SKM-1 (cell line): ENCODE results near the gene EXOC3L1.
A peak's percentile ranks its signal among the peaks of the same experiment; 100 is the strongest.

ENCODE experiments used
- DNase-seq: peaks from one replicate; lab custom pipeline; 2025; ENCODE audit not compliant: unreplicated experiment; lab: John Stamatoyannopoulos, UW

The EXOC3L1 gene

DNA sequence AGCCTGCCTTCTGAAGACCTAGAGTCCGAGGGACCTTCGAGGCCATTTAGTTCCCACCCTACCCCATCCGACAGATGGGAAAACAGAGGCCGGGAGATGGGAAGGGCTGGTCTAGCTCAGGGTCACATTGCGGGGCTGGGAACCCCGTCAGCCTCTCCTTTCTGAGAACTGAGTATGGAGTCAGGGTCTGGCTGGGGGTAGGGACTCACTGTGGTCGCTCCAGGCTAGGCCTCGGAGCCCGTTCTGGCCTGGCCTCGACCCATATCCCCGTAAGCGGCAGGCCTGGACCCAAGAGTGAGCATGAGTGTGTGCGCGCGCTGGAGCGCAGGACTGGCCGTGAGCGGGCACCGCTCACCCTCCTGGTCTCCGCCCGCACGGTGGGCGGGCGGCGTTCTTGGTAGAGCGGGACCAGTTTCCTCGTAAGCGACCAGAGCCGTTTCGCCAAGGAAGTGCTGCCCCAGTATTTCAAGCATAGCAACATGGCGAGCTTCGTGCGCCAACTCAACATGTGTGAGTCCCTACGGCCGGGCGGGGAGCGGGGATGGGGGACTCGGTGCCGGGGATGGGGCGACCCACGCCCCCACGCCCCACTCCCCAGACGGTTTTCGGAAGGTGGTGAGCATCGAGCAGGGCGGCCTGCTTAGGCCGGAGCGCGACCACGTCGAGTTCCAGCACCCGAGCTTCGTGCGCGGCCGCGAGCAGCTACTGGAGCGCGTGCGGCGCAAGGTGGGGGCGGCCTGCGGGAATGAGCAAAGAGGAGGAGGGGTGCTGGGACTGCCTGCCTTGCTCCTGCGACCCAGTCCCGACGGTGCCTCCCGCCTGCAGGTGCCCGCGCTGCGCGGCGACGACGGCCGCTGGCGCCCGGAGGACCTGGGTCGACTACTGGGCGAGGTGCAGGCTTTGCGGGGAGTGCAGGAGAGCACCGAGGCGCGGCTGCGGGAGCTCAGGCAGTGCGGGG is 24.5 kb downstream of the EXOC3L1 start:
- DNase-seq = no peak

GRCh38 chr16:67164599-67165061 is 25.3 kb downstream of the EXOC3L1 start, which contains the start of gene HSF4:
HSF4 (plus strand) TSS chr16:67164745; CDS start chr16:67164812, 67 bp downstream.
- DNase-seq = no peak

GRCh38 chr16:67163999-67164558 is 25.9 kb downstream of the EXOC3L1 start:
- DNase-seq = no peak

GRCh38 chr16:67163164-67163998 is 26.6 kb downstream of the EXOC3L1 start:
- DNase-seq = no peak

GRCh38 chr16:67162506-67163163 is 27.3 kb downstream of the EXOC3L1 start:
- no peak for DNase-seq

GRCh38 chr16:67161595-67162058 is 28.3 kb downstream of the EXOC3L1 start:
- DNase-seq = no peak

DNA sequence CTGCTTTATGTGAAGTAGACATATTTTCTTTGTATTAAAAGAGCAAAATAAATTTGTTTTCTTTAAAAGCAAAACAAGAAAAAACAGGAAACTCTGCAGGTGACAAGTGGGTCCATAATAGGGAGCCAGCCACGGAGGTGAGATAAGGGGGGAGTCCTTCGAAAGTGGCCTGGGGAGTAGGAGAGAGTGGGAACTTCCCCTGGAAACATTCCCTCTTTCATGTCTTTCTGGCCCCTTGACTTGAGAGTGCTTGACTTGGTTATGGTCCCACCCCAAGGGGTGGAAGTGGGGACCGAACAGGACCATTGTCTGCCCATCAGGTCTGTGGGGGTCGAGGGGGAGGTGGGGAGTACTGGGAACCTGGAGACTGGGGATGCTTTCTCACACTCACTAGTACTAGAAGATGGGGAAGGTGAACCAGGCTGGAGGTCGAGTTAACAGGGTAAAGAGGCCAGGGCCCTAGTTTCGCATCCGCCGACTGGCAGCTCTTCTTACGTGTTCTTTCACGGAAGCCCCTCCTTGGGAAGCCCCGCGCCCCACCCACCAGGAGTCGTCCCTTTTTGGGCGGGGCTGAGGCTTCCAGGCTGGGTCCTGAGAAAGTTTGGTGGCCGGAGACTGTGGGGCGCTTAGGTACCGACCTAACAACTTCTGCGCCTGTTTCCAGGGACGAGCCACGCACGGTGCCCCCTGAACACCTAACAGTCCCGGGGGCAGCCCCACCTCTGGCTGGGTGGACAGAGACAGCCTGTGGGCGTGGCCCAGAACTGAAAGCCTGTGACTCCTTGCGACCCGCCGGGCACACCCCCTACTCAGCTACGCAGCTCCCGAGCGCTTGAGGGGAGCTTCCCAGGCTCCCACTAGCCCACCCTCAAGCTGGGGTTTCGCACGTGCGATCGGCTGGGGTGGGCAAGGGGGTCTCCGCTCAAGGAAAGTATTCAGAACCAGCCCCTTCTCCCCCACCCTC is 31.0 kb downstream of the EXOC3L1 start:
- DNase-seq = no peak

- DNase-seq = no peak
Measured at GRCh38 chr16:67157892-67158635, 31.9 kb downstream of the EXOC3L1 start.

- DNase-seq = no peak
Measured at GRCh38 chr16:67157106-67157748, 32.7 kb downstream of the EXOC3L1 start.

GRCh38 chr16:67156143-67156844 is 33.6 kb downstream of the EXOC3L1 start:
- no peak for DNase-seq

GRCh38 chr16:67155295-67156142 is 34.4 kb downstream of the EXOC3L1 start:
- DNase-seq = peak; percentile 20

- no peak for DNase-seq
Measured at GRCh38 chr16:67154578-67155294, 35.2 kb downstream of the EXOC3L1 start.

DNA sequence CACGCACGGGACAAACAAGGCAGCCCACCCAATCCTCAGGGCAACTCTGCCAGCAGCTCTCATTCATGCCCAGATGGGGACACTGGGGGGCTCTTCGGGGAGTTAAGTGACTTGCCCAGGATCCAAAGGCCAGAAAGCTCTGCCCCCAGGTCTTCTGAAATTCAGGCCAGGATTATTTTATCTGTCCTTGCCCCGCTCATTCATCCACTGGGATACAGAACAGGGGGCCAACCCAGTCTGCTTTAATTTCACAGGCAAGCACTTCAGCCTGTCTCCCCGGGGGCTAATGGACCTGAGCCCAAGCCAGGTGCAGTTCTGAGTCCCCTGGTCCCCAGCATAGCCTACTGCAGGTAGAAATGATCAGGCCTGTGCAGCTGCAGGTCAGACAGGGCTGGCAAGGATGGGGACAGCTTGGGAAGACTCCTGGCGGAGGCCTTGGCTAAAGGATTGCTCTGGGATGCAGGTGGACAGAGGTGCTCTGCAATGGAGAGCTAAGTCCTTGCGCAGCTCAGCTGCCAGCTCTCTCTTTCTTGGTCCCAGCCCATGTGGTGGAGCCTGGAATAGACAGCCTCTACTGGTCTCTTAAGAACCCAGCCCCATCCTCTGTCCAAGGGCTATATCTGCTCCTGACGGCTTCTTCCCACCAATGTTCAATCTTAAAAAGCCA is 38.4 kb downstream of the EXOC3L1 start:
- no peak for DNase-seq

- no peak for DNase-seq
Measured at GRCh38 chr16:67150833-67151396, 39.0 kb downstream of the EXOC3L1 start, which contains the start of gene B3GNT9. B3GNT9 (minus strand) TSS chr16:67150998; CDS start chr16:67150485, 513 bp downstream.
